PFSK-1 (cell line): Measurements from ENCODE around the gene SMDT1.

ENCODE experiments used
- FOXP2 ChIP-seq: optimal IDR thresholded peaks from 2 replicates; pipeline ENCODE3; 2011; ENCODE audit warnings: borderline replicate concordance, control low read depth, inconsistent platforms; ENCODE audit not compliant: insufficient read depth; ENCODE audit errors: extremely low read length, extremely low read depth
- POLR2AphosphoS5 ChIP-seq: IDR thresholded peaks from 2 replicates; pipeline ENCODE4 v1.6.1; 2012; ENCODE audit warnings: low read depth, mild to moderate bottlenecking, control low read depth, low read length, moderate library complexity
- REST ChIP-seq, 2 experiments: IDR thresholded peaks; 2 replicates each; pipeline versions ENCODE4 v1.6.1 to v1.8.0; 2011 to 2012; ENCODE audit warnings: low read depth in 2 of 2, low read length in 2 of 2, control low read depth in 1 of 2, inconsistent platforms in 1 of 2, mild to moderate bottlenecking in 1 of 2, moderate library complexity in 1 of 2; ENCODE audit not compliant: insufficient read depth in 1 of 2
- SIN3A ChIP-seq: IDR thresholded peaks from 2 replicates; pipeline ENCODE4 v1.6.1; 2012; ENCODE audit warnings: mild to moderate bottlenecking, low read length, moderate library complexity, borderline replicate concordance; ENCODE audit not compliant: insufficient read depth
- TAF1 ChIP-seq: IDR thresholded peaks from 2 replicates; pipeline ENCODE4 v1.6.1; 2012; ENCODE audit warnings: low read length, control low read depth, borderline replicate concordance; ENCODE audit not compliant: insufficient read depth

The SMDT1 gene

GRCh38 chr22:42132457-42132856 is 53.0 kb downstream of the SMDT1 start:
- TF ChIP-seq SIN3A = no peak
- TF ChIP-seq FOXP2 = no peak
- TF ChIP-seq POLR2AphosphoS5 = no peak
- TF ChIP-seq TAF1 = no peak
- TF ChIP-seq REST (IDR thresholded peaks at IDR 0.05; ENCODE audit: insufficient read depth in 1 of 2, low read depth in 2 of 2, low read length in 2 of 2) = no peak
